GM12874 (cell line): ENCODE data around the gene MOB3B.

Experiments
- CTCF ChIP-seq: IDR thresholded peaks from 2 replicates; pipeline ENCODE4 v1.5.1; 2011; ENCODE audit warnings: low read depth, mild to moderate bottlenecking, control low read depth, low read length, moderate library complexity; ENCODE audit not compliant: insufficient read depth

MOB3B gene

GRCh38 chr9:27539479-27540441, 10.1 kb upstream of the MOB3B start:
- TF ChIP-seq CTCF = no peak

DNA sequence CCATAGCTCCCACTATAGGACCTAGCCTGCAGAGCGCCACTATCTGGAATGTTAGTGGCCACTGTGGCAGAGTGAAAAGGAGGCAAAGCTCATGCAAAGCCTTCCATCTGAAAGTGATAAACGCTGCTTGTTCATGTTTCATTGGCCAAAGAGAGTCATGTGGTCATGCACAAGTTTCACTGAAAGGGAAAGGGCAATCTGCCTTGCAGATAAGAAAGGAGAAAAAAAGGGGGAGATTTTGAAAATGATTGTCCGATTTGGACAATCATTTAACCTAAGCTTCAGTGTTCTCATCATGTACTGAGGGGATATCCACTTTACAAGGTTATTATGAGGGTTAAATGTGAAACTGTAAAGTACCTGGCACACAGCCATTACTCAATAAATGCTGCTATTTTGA, 9.0 kb upstream of the MOB3B start:
- no peak for TF ChIP-seq CTCF

- TF ChIP-seq CTCF = no peak
Observed at GRCh38 chr9:27537756-27538155, 8.1 kb upstream of the MOB3B start.

DNA sequence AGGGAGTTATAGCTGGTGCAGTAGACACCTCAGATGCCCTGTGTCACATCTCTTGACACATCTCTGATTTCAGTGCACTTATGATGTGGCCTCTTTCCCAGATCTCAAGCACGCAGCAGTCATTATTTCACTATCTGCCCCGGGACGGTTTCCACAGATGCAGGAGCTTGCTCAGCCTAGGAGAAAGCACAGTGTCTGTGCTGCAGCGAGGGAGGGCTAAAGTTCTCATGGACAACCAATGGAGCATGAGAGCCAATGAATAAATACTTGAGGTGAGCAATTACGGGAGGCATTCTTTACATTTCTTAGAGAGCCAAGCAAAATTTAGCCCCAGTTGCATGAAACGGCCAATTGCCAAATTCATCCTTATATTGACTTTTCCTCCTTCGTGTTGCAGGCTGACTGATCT, 7.4 kb upstream of the MOB3B start:
- TF ChIP-seq CTCF = no peak

DNA sequence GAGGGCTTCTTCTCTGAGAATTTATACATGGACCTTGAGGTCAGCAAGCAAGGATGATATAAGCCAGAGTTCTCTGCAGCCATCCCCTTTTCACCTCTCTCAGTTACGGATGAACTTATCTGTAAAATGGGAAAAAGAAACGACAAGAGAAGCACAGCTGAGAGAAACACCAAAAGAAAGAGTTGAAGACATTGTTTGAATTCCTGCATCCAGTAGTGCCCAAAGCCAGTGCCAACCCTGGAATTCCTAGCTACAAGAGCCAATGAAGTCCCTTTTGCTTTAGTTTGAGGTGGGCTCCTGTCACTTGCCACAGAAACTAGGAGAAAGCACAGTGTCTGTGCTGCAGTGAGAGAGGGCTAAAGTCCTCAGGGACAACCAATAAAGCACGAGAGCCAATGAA, 6.6 kb upstream of the MOB3B start:
- no peak for TF ChIP-seq CTCF

GRCh38 chr9:27535701-27536118, 6.1 kb upstream of the MOB3B start:
- peak; percentile 53 for TF ChIP-seq CTCF

DNA sequence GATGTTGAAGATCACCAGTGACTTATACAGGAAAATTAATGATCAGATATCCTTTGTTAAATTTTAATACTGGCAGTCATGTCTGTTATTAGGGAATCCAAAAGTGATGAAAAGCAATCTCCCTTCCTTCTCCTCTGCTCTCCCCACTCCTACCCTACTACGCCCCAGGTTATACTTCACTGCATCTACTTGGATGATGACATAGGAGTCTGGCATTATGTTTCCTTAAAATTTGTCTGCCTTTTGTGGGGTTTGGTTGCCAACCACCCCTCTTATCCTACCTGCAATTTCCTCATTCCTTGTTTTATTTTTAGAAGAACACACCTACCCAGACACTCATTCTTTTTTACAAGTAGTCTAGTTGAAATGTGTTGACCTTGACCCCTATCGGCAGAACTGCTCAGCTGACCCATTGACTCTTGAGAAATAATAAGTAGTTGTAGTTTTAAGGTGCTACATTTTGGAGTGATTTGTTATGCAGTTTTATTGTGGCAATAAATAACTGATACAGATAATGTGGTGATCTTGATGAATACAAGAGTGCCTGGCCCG, 5.1 kb upstream of the MOB3B start:
- no peak for TF ChIP-seq CTCF
